Measurements from ENCODE around the gene TAF11L10.
"Not testable (repeated sequence)": the region's sequence is repeated elsewhere in the genome, so short reads cannot be mapped to it uniquely, and the experiment has no call there.

TAF11L10 gene
- total RNA-seq: 0 reads per million in 3 donors

GRCh38 chr5:17597728-17598127 is at the start of gene TAF11L10:
Gene TAF11L10 (minus strand): TSS chr5:17597828.
- DNase-seq; H3K4me1 ChIP-seq (ENCODE audit: control insufficient read depth, insufficient read depth, low read length, poor library complexity, severe bottlenecking); H3K4me3 ChIP-seq (ENCODE audit: insufficient read depth, low read depth, low read length, poor library complexity, severe bottlenecking): not testable (repeated sequence)

GRCh38 chr5:17634160-17634559 is 36.5 kb upstream of the TAF11L10 start, which contains the start of gene TAF11L14:
Gene TAF11L14 (plus strand): TSS chr5:17634460.
- no peak for DNase-seq
- Histone ChIP-seq H3K4me3 (ENCODE audit: insufficient read depth, low read depth, low read length, poor library complexity, severe bottlenecking) (no peak within 1 kb of the TSS), H3K4me1 (ENCODE audit: control insufficient read depth, insufficient read depth, low read length, poor library complexity, severe bottlenecking) (no peaks in the 10 kb centered on the region), H3K9me3 (ENCODE audit: control insufficient read depth, low read length) (no peaks in the 10 kb centered on the region), H3K36me3 (ENCODE audit: control insufficient read depth, insufficient read depth, low read length) (no peaks in the 10 kb centered on the region), H3K27ac (ENCODE audit: insufficient read depth, low read length, poor library complexity, severe bottlenecking) (no peak within 1 kb of the TSS), H3K27me3 (replicated peaks; ENCODE audit: control insufficient read depth, insufficient read depth, low read length, poor library complexity, severe bottlenecking) (no peaks in the 10 kb centered on the region)

More at GRCh38 chr5:17597728-17598127, at the start of gene TAF11L10:
- H3K36me3 ChIP-seq (ENCODE audit: control insufficient read depth, insufficient read depth, low read length); H3K27me3 ChIP-seq (replicated peaks; ENCODE audit: control insufficient read depth, insufficient read depth, low read length, poor library complexity, severe bottlenecking); H3K9me3 ChIP-seq (ENCODE audit: control insufficient read depth, low read length); H3K27ac ChIP-seq (ENCODE audit: insufficient read depth, low read length, poor library complexity, severe bottlenecking): not testable (repeated sequence)

GRCh38 chr5:17631788-17632187 is 34.2 kb upstream of the TAF11L10 start, which contains the start of gene TAF11L13:
Gene TAF11L13 (plus strand): TSS chr5:17632088.
- not testable (repeated sequence) for H3K36me3 ChIP-seq (ENCODE audit: control insufficient read depth, insufficient read depth, low read length); H3K9me3 ChIP-seq (ENCODE audit: control insufficient read depth, low read length); DNase-seq; H3K4me1 ChIP-seq (ENCODE audit: control insufficient read depth, insufficient read depth, low read length, poor library complexity, severe bottlenecking); H3K4me3 ChIP-seq (ENCODE audit: insufficient read depth, low read depth, low read length, poor library complexity, severe bottlenecking); H3K27me3 ChIP-seq (replicated peaks; ENCODE audit: control insufficient read depth, insufficient read depth, low read length, poor library complexity, severe bottlenecking); H3K27ac ChIP-seq (ENCODE audit: insufficient read depth, low read length, poor library complexity, severe bottlenecking)

GRCh38 chr5:17625686-17626085 is 28.1 kb upstream of the TAF11L10 start:
- Histone ChIP-seq H3K36me3 (ENCODE audit: control insufficient read depth, insufficient read depth, low read length) (no peaks in the 10 kb centered on the region), H3K27me3 (replicated peaks; ENCODE audit: control insufficient read depth, insufficient read depth, low read length, poor library complexity, severe bottlenecking) (no peaks in the 10 kb centered on the region), H3K4me1 (ENCODE audit: control insufficient read depth, insufficient read depth, low read length, poor library complexity, severe bottlenecking) (no peaks in the 10 kb centered on the region), H3K9me3 (ENCODE audit: control insufficient read depth, low read length) (no peaks in the 10 kb centered on the region), H3K27ac (ENCODE audit: insufficient read depth, low read length, poor library complexity, severe bottlenecking) (no peak overlapping the region), H3K4me3 (ENCODE audit: insufficient read depth, low read depth, low read length, poor library complexity, severe bottlenecking) (no peak overlapping the region)
- DNase-seq: no peak

GRCh38 chr5:17620627-17621026 is 23.0 kb upstream of the TAF11L10 start:
- no peaks in the 10 kb centered on the region for H3K27me3 ChIP-seq (replicated peaks; ENCODE audit: control insufficient read depth, insufficient read depth, low read length, poor library complexity, severe bottlenecking)
- no peak overlapping the region for H3K27ac ChIP-seq (ENCODE audit: insufficient read depth, low read length, poor library complexity, severe bottlenecking)
- H3K9me3 ChIP-seq (ENCODE audit: control insufficient read depth, low read length): no peaks in the 10 kb centered on the region
- DNase-seq: no peak
- no peaks in the 10 kb centered on the region for H3K36me3 ChIP-seq (ENCODE audit: control insufficient read depth, insufficient read depth, low read length)
- H3K4me3 ChIP-seq (ENCODE audit: insufficient read depth, low read depth, low read length, poor library complexity, severe bottlenecking): no peak overlapping the region
- no peaks in the 10 kb centered on the region for H3K4me1 ChIP-seq (ENCODE audit: control insufficient read depth, insufficient read depth, low read length, poor library complexity, severe bottlenecking)

GRCh38 chr5:17619354-17619753 is 21.7 kb upstream of the TAF11L10 start:
- Histone ChIP-seq H3K27ac (ENCODE audit: insufficient read depth, low read length, poor library complexity, severe bottlenecking) (no peak overlapping the region), H3K4me3 (ENCODE audit: insufficient read depth, low read depth, low read length, poor library complexity, severe bottlenecking) (no peak overlapping the region), H3K4me1 (ENCODE audit: control insufficient read depth, insufficient read depth, low read length, poor library complexity, severe bottlenecking) (no peaks in the 10 kb centered on the region), H3K27me3 (replicated peaks; ENCODE audit: control insufficient read depth, insufficient read depth, low read length, poor library complexity, severe bottlenecking) (no peaks in the 10 kb centered on the region), H3K9me3 (ENCODE audit: control insufficient read depth, low read length) (no peaks in the 10 kb centered on the region), H3K36me3 (ENCODE audit: control insufficient read depth, insufficient read depth, low read length) (no peaks in the 10 kb centered on the region)
- DNase-seq: no peak

- no peak overlapping the region for H3K27ac ChIP-seq (ENCODE audit: insufficient read depth, low read length, poor library complexity, severe bottlenecking)
- H3K4me1 ChIP-seq (ENCODE audit: control insufficient read depth, insufficient read depth, low read length, poor library complexity, severe bottlenecking): no peaks in the 10 kb centered on the region
- H3K4me3 ChIP-seq (ENCODE audit: insufficient read depth, low read depth, low read length, poor library complexity, severe bottlenecking): no peak overlapping the region
- no peaks in the 10 kb centered on the region for H3K27me3 ChIP-seq (replicated peaks; ENCODE audit: control insufficient read depth, insufficient read depth, low read length, poor library complexity, severe bottlenecking)
- no peaks in the 10 kb centered on the region for H3K36me3 ChIP-seq (ENCODE audit: control insufficient read depth, insufficient read depth, low read length)
- no peaks in the 10 kb centered on the region for H3K9me3 ChIP-seq (ENCODE audit: control insufficient read depth, low read length)
- DNase-seq: no peak
Measured at GRCh38 chr5:17614872-17615605, 17.4 kb upstream of the TAF11L10 start.

- H3K27ac ChIP-seq (ENCODE audit: insufficient read depth, low read length, poor library complexity, severe bottlenecking); H3K27me3 ChIP-seq (replicated peaks; ENCODE audit: control insufficient read depth, insufficient read depth, low read length, poor library complexity, severe bottlenecking); H3K4me1 ChIP-seq (ENCODE audit: control insufficient read depth, insufficient read depth, low read length, poor library complexity, severe bottlenecking); H3K4me3 ChIP-seq (ENCODE audit: insufficient read depth, low read depth, low read length, poor library complexity, severe bottlenecking); DNase-seq; H3K36me3 ChIP-seq (ENCODE audit: control insufficient read depth, insufficient read depth, low read length); H3K9me3 ChIP-seq (ENCODE audit: control insufficient read depth, low read length): not testable (repeated sequence)
Measured at GRCh38 chr5:17610092-17610491, 12.5 kb upstream of the TAF11L10 start, which contains the start of gene TAF11L12. Gene TAF11L12 (plus strand): TSS chr5:17610392.

- H3K4me1 ChIP-seq (ENCODE audit: control insufficient read depth, insufficient read depth, low read length, poor library complexity, severe bottlenecking); DNase-seq; H3K27ac ChIP-seq (ENCODE audit: insufficient read depth, low read length, poor library complexity, severe bottlenecking); H3K9me3 ChIP-seq (ENCODE audit: control insufficient read depth, low read length); H3K27me3 ChIP-seq (replicated peaks; ENCODE audit: control insufficient read depth, insufficient read depth, low read length, poor library complexity, severe bottlenecking); H3K4me3 ChIP-seq (ENCODE audit: insufficient read depth, low read depth, low read length, poor library complexity, severe bottlenecking); H3K36me3 ChIP-seq (ENCODE audit: control insufficient read depth, insufficient read depth, low read length): not testable (repeated sequence)
Measured at GRCh38 chr5:17607461-17607860, 9.8 kb upstream of the TAF11L10 start.

GRCh38 chr5:17604951-17605350 is 7.3 kb upstream of the TAF11L10 start:
- Histone ChIP-seq H3K4me1 (ENCODE audit: control insufficient read depth, insufficient read depth, low read length, poor library complexity, severe bottlenecking) (no peaks in the 10 kb centered on the region), H3K36me3 (ENCODE audit: control insufficient read depth, insufficient read depth, low read length) (no peaks in the 10 kb centered on the region), H3K27me3 (replicated peaks; ENCODE audit: control insufficient read depth, insufficient read depth, low read length, poor library complexity, severe bottlenecking) (no peaks in the 10 kb centered on the region), H3K27ac (ENCODE audit: insufficient read depth, low read length, poor library complexity, severe bottlenecking) (no peak overlapping the region), H3K9me3 (ENCODE audit: control insufficient read depth, low read length) (no peaks in the 10 kb centered on the region), H3K4me3 (ENCODE audit: insufficient read depth, low read depth, low read length, poor library complexity, severe bottlenecking) (no peak overlapping the region)
- DNase-seq: no peak

Measured in effector memory CD4-positive, alpha-beta T cell (primary cell).